GM18870 (cell line): ENCODE measurements around the gene SAMD14.

Experiments
- ATAC-seq: cut with Tn5 transposase; IDR thresholded peaks from one replicate; pipeline ENCODE4 v1.9.1; 2021; ENCODE audit warnings: moderate library complexity; ENCODE audit not compliant: unreplicated experiment

The SAMD14 gene

DNA sequence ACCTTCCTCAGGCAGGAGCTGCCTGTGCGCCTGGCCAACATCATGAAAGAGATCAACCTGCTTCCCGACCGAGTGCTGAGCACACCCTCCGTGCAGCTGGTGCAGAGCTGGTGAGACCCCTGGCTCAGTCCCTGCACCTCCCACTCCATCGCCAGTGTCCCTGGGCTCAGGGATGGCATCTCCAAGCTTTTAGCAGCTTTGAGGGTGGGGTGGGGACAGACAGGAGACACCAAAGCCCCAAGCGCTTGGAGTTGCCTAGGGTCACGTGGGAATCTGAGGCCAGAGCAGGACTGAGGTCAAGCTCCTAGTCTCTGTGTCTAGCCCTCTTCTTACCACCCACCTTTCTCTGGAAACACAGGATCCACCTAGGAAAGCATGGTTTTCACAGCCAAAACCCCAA is 32.5 kb downstream of the SAMD14 start:
- no peak for ATAC-seq

GRCh38 chr17:50096758-50097157 is 33.2 kb downstream of the SAMD14 start:
- no peak for ATAC-seq

GRCh38 chr17:50096092-50096491 is 33.9 kb downstream of the SAMD14 start:
- ATAC-seq, result no peak

- no peak for ATAC-seq
These were observed 34.3 kb downstream of the SAMD14 start for GRCh38 chr17:50095626-50096037.

- peak; percentile 78 for ATAC-seq
These were observed 35.0 kb downstream of the SAMD14 start, which contains the start of gene PDK2 for GRCh38 chr17:50094753-50095619. TSS of gene PDK2 (plus strand) at chr17:50095351. CDS start at chr17:50095436, 85 bp downstream.

GRCh38 chr17:50094243-50094752 is 35.7 kb downstream of the SAMD14 start:
- ATAC-seq, result no peak

DNA sequence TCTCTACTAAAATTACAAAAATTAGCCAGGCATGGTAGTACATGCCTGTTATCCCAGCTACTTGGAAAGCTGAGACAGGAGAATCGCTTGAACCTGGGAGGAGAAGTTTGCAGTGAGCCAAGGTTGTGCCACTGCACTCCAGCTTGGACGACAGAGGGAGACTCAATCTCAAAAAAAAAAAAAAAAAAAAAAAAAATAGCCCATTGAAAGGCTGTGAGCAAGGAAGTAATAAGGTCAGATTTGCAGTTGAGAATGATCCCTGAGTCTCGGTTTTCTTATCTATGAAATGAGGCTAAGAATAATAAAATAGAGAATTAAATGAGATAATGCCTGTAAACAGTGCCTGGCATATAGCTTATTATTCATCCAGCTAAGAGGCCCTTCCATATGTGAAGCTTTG is 36.2 kb downstream of the SAMD14 start:
- no peak for ATAC-seq

DNA sequence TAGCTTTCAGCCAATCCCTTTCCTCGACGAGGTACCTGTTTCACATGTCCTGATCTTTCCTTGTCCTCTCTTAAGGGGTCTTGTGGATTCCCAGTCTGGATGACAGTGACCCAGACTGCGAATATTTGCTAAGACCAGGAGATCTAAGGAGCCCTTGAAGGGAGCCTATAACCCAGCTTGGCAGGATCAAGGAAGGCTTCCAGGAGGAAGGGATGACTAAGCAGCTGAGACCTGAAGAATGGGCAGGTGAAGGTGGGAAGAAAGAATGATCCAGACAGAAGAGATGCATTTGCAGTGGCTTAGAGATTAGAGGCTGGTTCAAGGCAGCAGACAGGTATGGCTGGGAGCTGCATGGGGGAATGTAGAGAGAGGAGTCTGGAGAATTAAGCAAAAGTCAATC is 36.7 kb downstream of the SAMD14 start:
- ATAC-seq, result no peak

- ATAC-seq, result no peak
These were observed 38.1 kb downstream of the SAMD14 start for GRCh38 chr17:50091918-50092285.

GRCh38 chr17:50090971-50091917 is 38.7 kb downstream of the SAMD14 start:
- no peak for ATAC-seq

DNA sequence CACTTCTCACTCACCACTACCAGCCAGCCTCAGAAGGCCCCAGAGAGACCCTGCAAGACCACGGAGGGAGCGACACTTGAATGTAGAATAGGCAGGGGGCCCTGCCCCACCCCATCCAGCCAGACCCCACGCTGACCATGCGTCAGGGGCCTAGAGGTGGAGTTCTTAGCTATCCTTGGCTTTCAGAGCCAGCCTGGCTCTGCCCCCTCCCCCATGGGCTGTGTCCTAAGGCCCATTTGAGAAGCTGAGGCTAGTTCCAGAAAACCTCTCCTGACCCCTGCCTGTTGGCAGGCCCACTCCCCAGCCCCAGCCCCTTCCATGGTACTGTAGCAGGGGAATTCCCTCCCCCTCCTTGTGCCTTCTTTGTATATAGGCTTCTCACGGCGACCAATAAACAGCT is 39.9 kb downstream of the SAMD14 start:
- ATAC-seq, result no peak

- no peak for ATAC-seq
These were observed 40.8 kb downstream of the SAMD14 start for GRCh38 chr17:50088952-50089825.

- no peak for ATAC-seq
These were observed 42.0 kb downstream of the SAMD14 start for GRCh38 chr17:50087912-50088405.

DNA sequence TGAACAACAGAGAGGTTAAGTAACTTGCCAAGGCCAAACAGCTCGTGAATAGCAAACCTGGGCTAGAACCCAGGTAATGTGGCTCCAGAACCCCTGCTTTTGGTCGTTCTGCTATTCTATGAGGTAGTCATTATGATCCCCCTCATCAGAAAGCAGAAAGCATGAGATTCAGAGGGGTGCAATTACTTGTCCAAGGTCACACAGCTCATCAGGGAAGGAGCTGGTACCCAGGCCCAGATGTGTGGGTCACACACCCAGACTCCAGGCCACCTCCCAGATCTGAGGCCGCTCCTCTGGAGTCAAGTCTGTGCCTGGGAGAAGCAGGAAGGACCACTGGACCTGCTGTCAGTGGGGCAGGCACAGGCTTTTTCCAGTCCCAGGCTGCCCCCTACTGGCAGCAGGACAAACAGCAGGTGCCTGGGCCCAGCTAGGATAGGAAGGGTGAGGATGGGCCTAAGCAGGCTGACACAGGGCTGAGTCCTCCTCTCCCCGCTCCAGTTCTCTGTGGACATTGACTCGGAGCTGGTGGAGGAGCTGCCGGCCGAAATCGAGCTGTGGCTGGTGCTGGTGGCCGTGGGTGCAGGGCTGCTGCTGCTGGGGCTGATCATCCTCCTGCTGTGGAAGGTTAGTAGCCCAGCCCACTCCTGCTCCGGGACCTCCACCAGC is 42.6 kb downstream of the SAMD14 start:
- no peak for ATAC-seq

DNA sequence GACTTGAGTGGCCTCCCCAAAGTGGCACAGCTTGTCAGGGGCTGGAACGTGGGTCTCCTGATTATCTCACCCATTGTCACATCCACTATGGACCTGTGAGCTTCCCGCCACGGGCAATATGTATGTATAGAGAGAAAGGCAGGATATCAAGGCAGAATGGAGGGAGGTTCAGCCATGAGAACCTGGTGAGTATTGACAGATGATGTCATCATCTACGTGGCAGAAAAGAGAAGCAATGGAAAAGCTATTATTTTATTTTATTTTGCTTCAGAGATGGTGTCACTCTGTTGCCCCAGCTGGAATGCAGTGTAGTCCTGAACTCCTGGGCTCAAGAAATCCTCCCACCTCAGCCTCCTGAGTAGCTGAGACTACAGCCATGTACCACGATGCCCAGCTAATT is 48.2 kb downstream of the SAMD14 start:
- no peak for ATAC-seq

GRCh38 chr17:50080827-50081226 is 49.1 kb downstream of the SAMD14 start:
- no peak for ATAC-seq

- no peak for ATAC-seq
These were observed 49.9 kb downstream of the SAMD14 start for GRCh38 chr17:50080096-50080480.

DNA sequence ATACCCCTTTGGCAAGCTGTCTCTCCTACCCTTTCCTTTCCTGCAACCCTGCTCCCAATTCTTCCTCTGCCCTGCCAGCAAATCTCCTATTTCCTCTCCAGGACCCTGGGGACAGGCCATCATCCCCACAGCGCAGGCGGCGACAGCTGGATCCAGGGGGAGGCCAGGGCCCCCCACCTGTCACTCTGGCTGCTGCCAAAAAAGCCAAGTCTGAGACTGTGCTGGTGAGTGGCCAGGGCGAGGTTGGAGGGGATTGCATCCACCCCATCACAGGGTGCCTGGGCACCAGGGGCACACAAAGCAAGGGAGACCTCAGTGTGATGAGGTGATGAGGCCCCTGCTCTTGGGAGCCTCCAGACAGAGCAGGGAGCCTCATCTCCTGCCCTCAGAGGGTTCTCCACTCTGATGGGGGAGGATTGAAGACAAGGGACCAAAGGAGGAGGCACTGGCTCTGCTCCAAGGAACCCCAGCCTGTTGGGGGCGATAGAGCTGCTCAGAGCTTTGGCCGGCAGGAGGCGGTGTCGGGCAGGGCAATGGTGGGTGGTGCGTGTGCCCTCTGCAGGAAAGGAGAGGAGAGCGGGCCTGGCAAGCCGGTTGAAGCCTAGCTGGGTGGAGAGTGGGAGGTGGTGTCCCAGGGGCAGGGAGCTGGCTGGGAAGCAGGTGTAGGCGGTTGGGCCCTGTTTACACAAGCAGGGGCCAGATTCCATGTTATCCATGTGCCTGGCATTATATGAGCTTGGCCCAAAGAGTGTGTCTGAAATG is 50.4 kb downstream of the SAMD14 start:
- ATAC-seq, result no peak

DNA sequence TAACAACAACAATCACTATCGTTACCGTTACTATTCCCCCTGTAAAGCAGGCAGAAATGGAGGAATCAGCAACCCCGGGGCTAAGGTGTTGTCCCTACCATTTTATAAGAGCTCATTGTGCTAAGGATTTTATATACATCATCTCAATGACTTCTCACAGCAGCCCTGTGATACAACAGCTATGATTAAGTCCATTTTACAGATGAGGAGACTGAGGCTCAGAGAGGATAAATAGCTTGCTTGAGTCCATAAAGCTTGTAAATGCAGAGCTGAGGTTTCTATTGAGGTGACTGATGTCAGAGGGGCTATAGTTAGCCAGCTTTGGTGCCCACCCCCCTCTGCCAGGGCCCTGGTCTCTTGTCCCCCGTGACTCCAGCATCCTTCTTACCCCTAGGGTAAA is 51.5 kb downstream of the SAMD14 start:
- ATAC-seq, result no peak
